GM12892 (cell line): ENCODE results near the gene UBTFL1. TPM values are rescaled to one million over a fixed set of nuclear protein-coding genes. Genes with fewer than 3 reads are reported as not detected.
A peak's percentile ranks its signal among the peaks of the same experiment; 100 is the strongest.
"Not testable (repeated sequence)": the region's sequence is repeated elsewhere in the genome, so short reads cannot be mapped to it uniquely, and the experiment has no call there.

ENCODE experiments used
- DNase-seq: peaks from one replicate; pipeline ENCODE4 v3.0.0; 2011; ENCODE audit not compliant: insufficient read length
- FAIRE-seq: peaks from 2 replicates; lab custom pipeline; 2011; peaks lifted over from hg19 to GRCh38; lab: Jason Lieb, UNC
- POLR2A ChIP-seq: IDR thresholded peaks from 2 replicates; pipeline ENCODE4 v1.6.1; 2011; ENCODE audit warnings: low read depth, low read length, control low read depth
- POLR2AphosphoS5 ChIP-seq: IDR thresholded peaks from 2 replicates; pipeline ENCODE4 v1.6.1; 2011; ENCODE audit warnings: low read depth, low read length, control low read depth
- TAF1 ChIP-seq: IDR thresholded peaks from 2 replicates; pipeline ENCODE4 v1.6.1; 2011; ENCODE audit warnings: low read depth, mild to moderate bottlenecking, control low read depth, low read length, borderline replicate concordance
- polyA plus RNA-seq: library from polyadenylated mRNA; unstranded; fragments of >200 nt; gene quantifications from one replicate; pipeline ENCODE4 v1.2.1, GENCODE V29; 2012; ENCODE audit warnings: missing spikeins, inconsistent platforms; ENCODE audit not compliant: missing spikeins

Gene UBTFL1
- not detected for polyA plus RNA-seq

DNA sequence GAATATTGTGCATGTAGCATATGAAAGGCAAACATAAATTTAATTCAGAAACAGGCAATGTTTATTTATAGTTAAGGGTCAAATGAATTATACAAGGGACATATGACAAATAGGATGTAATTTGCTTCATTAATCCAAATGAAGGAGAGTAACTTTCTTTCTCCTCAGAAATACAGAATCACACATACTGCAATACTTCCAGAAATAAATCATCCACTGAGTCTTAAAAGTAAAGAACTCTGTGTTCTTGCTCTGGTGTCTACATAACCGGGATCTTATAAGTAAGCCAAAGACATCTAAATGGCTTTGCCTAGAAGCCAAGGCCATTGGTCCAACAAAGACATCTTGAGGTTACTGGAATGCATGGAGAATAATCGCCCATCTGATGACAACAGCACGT is at the start of gene UBTFL1:
Gene UBTFL1 (plus strand): TSS at position 301 of the 400 bp plus-strand sequence. CDS start 0 bp downstream, at position 301.
- not testable (repeated sequence) for DNase-seq, FAIRE-seq

DNA sequence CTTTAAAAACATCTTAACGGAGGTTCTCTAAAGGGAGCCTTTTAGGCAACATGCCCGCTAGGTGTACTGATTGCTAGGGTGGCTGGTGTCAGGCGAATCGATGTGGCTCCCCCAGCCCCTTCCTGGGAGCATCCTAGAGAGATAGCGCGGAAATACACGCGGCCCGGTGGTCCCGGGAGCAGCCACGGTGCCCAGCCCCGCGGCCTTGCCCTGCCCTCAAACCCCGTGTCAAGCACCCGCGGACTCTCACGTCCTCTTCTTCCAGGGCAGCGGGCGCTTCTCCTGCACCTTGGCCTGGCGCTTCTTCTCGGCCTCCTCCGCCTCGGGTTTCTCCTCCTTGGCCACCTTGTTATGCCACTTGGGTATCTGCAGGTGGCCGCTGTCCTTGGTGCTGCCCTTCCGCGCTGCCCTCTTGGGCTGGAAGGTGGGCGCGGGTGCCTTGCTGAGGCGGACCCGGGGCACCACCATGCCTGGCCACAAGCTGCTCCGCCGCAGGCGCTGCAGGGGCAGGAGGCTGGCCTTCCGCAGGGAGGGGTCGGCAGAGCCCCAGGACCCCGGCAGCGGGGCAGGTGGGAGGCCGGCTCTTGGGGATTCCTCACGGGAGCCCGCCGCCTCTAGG is 34.0 kb upstream of the UBTFL1 start:
- FAIRE-seq, DNase-seq: not testable (repeated sequence)

DNA sequence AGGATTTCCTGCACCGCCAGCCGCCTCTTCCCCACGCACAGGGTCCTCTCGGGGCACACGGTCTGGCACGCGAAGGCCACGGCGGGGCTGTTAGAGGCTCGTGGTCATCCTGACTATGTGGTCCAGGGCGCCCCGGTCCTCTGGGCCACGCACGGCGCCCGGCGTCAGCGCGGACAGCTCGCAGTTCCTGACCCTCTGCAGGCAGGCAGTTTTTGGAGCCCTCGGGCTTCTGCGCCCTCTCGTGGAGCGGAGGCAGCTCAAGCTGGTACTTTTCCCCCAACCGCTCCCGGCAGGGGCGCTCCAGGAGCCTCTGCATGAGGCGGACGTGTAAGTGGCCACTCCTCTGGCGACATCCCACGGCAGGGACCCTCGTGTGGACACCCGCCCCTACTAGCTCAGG is 33.4 kb upstream of the UBTFL1 start:
- DNase-seq, FAIRE-seq: not testable (repeated sequence)

DNA sequence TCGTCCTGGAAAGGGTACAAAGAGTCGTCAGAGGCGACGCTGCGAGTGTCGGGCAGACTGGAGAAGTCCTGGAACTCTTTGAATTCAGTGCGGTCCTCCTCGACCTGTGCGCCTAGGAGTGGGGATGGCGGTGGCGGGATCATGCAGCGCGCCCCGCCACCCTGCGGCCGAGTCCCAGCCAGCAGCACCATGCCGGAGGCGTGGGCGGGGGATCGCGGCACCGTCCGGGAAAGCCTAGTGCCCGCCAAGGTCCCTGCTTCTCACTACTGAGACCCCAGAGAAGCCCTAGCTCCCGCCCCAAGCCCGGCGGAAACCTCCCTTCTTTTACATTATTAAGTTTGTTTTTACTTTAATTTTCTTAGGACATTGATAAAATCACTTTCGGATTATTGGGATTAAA is 32.2 kb upstream of the UBTFL1 start:
- FAIRE-seq, DNase-seq: not testable (repeated sequence)

DNA sequence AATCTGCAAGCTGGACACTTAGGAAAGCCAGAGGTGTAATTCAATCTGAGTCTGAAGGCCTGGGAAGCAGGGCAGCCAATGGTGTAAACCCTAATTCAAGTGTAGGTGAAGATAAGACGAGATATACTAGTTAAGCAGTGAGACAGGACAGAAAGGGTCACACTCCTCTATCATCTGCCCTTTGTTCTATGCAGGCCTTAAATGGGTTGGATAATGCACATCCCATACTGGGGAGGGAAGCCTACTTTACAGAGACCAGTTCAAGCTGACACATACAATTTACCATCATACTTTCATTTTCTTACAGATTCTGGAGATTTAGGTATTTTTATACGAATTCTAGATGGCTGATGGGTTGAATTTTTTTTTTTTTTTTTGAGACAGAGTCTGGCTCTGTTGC is 3.0 kb downstream of the UBTFL1 start:
- DNase-seq, FAIRE-seq: not testable (repeated sequence)

DNA sequence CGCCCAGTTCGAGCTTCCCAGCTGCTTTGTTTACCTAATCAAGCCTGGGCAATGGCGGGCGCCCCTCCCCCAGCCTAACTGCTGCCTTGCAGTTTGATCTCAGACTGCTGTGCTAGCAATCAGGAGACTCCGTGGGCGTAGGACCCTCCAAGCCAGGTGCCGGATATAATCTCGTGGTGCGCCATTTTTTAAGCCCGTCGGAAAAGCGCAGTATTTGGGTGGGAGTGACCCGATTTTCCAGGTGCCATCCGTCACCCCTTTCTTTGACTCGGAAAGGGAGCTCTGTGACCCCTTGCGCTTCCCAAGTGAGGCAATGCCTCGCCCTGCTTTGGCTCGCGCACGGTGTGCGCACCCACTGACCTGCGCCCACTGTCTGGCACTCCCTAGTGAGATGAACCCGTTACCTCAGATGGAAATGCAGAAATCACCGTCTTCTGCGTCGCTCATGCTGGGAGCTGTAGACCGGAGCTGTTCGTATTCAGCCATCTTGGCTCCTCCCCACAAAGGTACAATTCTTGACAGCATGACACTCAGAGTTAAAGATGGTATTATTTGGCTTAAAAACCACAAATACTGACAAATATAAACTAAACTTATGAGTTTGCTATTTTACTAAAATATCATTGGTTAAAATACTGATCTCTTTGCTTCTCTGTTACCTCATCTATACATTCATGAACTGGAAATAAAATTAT is 9.6 kb downstream of the UBTFL1 start:
- not testable (repeated sequence) for DNase-seq, FAIRE-seq

DNA sequence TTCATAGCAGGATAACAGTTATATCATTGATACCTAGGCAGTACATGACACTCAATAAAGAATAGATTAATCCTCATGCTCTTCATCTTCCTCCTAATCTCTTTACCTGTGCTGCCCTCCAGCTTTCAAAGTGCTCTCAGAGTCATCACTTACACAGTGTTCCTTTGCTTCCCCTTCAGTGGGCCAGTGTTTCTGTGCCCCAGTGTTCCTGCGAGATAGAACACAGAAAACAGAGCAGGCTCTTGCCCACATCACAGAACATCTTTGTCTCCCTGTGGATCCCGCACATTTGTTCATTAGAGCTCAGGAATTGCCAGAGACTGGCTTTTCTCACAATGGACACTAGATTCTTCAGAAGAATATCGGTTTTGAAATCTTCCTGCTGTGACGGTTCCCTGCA is 12.5 kb downstream of the UBTFL1 start:
- not testable (repeated sequence) for DNase-seq, FAIRE-seq

DNA sequence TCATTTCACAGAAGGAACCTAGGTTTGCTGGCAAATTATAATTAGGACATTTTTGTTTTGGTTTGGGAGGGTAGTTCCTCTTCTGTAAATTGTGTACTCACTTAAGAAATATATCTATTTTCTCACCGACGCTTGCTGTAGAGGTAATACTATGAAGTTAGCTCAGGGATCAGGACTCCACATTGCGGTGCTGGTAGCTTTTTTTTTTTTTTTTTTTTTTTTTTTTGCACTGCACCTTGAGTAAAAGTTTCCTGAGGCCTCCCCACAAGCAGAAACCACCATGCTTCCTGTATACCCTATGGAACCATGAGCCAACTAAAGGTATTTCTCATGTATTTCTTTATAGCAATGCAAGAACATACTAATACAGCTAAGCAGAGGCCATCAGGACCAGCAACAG is 14.7 kb downstream of the UBTFL1 start:
- FAIRE-seq (no peak), DNase-seq (no peak)
- TF ChIP-seq TAF1 (no peak), POLR2A (no peak), POLR2AphosphoS5 (no peak)

DNA sequence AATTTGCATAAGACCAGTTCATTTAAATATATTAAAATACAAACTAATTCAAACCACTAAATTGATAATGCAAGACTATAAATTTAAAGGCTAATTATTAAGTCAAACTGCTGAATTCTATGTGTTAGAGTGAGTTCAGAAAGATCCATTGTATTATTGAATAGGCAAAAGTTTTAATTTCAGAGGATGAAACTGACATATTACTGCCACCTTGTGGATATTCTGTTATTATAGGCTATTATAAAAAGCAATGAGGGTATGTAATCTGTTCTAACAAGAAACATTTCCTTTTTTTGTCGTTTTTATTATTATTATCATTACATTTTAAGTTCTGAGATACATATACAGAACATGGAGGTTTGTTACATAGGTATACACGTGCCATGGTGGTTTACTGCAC is 27.8 kb downstream of the UBTFL1 start:
- TF ChIP-seq POLR2A (no peak), TAF1 (no peak), POLR2AphosphoS5 (no peak)
- FAIRE-seq: no peak
- DNase-seq: no peak

DNA sequence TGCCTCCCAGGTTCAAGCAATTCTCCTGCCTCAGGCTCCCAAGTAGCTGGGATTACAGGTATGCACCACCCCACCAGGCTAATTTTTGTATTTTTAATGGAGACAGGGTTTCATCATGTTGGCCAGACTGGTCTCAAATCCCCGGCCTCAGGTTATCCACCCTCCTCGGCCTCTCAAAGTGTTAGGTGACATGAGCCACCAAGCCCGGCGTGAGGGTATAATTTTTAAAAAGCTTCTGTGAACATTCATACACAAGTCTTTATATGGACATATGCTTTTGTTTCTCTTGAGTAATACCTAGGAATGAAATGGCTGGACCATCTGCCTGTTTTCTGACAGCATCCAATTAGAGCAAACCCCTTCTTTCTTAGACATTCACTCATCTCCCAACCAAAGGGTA is 34.4 kb downstream of the UBTFL1 start:
- FAIRE-seq (no peak), DNase-seq (no peak)

GRCh38 chr11:90124371-90124770 is 38.6 kb downstream of the UBTFL1 start:
- TF ChIP-seq TAF1: no peak
- no peak for TF ChIP-seq POLR2AphosphoS5
- no peak for TF ChIP-seq POLR2A
- FAIRE-seq (no peak), DNase-seq (no peak)

More for the DNA sequence above, 34.4 kb downstream of the UBTFL1 start:
- no peak for TF ChIP-seq TAF1
- no peak for TF ChIP-seq POLR2AphosphoS5

DNA sequence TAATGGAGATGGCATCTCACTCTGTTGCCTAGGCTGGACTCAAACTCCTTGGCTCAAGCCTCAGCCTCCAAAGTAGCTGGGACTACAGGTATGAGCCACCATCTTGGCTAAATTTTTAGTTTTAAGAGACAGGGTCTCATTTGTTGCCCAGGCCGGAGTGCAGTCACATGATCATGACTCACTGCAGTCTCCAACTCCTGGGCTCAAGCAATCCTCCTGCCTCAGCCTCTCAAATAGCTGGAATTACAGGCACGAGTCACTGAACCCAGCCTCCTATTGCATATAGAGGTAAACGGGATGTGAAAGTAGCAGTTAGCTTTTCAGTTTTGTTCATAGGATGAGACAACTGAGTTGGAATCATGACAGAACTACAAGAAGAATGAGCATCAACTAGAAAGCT is 39.2 kb downstream of the UBTFL1 start:
- no peak for DNase-seq
- FAIRE-seq: no peak
- TF ChIP-seq POLR2A (no peak), TAF1 (no peak), POLR2AphosphoS5 (no peak)

DNA sequence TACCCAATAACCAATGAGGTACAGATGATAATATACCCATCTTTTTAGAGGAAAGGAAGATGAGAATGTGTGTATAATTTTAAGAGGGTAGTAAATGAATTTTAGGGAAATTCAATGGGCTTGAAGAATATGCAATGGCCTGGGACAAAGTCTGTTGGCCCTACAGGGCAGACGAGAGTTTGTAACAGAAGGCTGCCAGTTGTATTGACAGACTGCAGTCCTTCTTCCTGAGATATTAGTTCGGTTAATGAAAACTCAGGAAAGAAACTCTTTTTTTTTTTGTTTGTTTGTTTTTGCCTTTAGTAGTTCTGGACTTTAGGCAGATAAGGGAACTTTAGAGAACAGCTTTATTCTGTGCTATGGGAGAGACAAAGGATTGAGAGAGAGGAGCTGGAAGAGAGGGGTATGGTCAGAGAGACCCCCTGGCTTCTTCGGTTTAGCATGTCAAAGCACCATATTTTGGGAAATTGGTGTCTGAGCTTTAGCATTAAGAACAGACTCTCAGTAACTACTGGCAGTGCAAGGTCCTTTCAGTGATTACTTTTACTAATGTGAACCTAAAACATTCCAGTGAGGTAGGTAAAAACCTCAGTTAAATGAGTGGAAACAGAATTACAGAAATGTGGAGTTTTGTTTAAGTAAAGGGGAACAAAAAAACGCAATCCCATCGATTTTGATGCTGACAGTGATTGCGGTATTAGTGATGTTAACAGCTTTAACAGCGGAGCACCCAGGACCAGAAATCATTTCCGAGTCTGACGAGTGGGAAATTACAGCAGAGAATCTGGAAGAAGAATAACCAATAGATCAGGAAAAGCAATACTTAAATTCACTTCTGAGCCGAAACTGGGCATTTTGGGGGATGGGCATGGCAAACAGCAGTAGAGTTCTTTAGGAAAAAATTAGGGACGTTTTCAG is 48.1 kb downstream of the UBTFL1 start:
- DNase-seq: no peak
- FAIRE-seq: peak; percentile 33
- no peak for TF ChIP-seq POLR2A
- TF ChIP-seq TAF1: no peak
- TF ChIP-seq POLR2AphosphoS5: no peak
